IPS-NIHi7 (cell line): ENCODE results near the gene ALKBH2.

Experiments
- DNase-seq: peaks from one replicate; pipeline ENCODE4 v3.0.0; 2012; ENCODE audit warnings: mixed read lengths; ENCODE audit errors: extremely low spot score

The ALKBH2 gene

GRCh38 chr12:109114644-109115043 is 21.4 kb upstream of the ALKBH2 start:
- DNase-seq, result no peak

GRCh38 chr12:109113661-109114321 is 20.5 kb upstream of the ALKBH2 start:
- no peak for DNase-seq

GRCh38 chr12:109112720-109113465 is 19.6 kb upstream of the ALKBH2 start:
- DNase-seq, result no peak

GRCh38 chr12:109110988-109111495 is 17.8 kb upstream of the ALKBH2 start:
- DNase-seq, result peak; percentile 89

- DNase-seq, result no peak
These were observed 16.6 kb upstream of the ALKBH2 start for GRCh38 chr12:109109746-109110350.

GRCh38 chr12:109105176-109105575 is 11.9 kb upstream of the ALKBH2 start:
- DNase-seq, result no peak

GRCh38 chr12:109102491-109102890 is 9.2 kb upstream of the ALKBH2 start:
- DNase-seq, result no peak

- no peak for DNase-seq
These were observed 7.5 kb upstream of the ALKBH2 start for GRCh38 chr12:109100741-109101140.

- no peak for DNase-seq
These were observed 6.3 kb upstream of the ALKBH2 start for GRCh38 chr12:109099431-109100020.

- no peak for DNase-seq
These were observed 5.4 kb upstream of the ALKBH2 start for GRCh38 chr12:109098651-109099050.

- peak; percentile 67 for DNase-seq
These were observed 4.9 kb upstream of the ALKBH2 start for GRCh38 chr12:109098183-109098604.

- peak; percentile 98 for DNase-seq
These were observed 4.3 kb upstream of the ALKBH2 start, which contains the start of gene UNG for GRCh38 chr12:109097435-109098182. UNG (plus strand) TSS chr12:109097597; CDS start chr12:109097680, 83 bp downstream.

- no peak for DNase-seq
These were observed 3.8 kb upstream of the ALKBH2 start for GRCh38 chr12:109097140-109097434.

- DNase-seq, result no peak
These were observed 713 bp downstream of the ALKBH2 start for GRCh38 chr12:109092497-109093021.

GRCh38 chr12:109089683-109090082 is 3.6 kb downstream of the ALKBH2 start:
- no peak for DNase-seq

GRCh38 chr12:109088818-109089217 is 4.5 kb downstream of the ALKBH2 start:
- no peak for DNase-seq

- no peak for DNase-seq
These were observed 6.0 kb downstream of the ALKBH2 start for GRCh38 chr12:109087250-109087649.

GRCh38 chr12:109085590-109085989 is 7.7 kb downstream of the ALKBH2 start:
- DNase-seq, result no peak

- DNase-seq, result no peak
These were observed 8.8 kb downstream of the ALKBH2 start for GRCh38 chr12:109084425-109084824.

GRCh38 chr12:109082751-109083150 is 10.5 kb downstream of the ALKBH2 start:
- no peak for DNase-seq

GRCh38 chr12:109074866-109075265 is 18.4 kb downstream of the ALKBH2 start:
- no peak for DNase-seq
